ENCODE results near the gene TMEM63B.

DNA sequence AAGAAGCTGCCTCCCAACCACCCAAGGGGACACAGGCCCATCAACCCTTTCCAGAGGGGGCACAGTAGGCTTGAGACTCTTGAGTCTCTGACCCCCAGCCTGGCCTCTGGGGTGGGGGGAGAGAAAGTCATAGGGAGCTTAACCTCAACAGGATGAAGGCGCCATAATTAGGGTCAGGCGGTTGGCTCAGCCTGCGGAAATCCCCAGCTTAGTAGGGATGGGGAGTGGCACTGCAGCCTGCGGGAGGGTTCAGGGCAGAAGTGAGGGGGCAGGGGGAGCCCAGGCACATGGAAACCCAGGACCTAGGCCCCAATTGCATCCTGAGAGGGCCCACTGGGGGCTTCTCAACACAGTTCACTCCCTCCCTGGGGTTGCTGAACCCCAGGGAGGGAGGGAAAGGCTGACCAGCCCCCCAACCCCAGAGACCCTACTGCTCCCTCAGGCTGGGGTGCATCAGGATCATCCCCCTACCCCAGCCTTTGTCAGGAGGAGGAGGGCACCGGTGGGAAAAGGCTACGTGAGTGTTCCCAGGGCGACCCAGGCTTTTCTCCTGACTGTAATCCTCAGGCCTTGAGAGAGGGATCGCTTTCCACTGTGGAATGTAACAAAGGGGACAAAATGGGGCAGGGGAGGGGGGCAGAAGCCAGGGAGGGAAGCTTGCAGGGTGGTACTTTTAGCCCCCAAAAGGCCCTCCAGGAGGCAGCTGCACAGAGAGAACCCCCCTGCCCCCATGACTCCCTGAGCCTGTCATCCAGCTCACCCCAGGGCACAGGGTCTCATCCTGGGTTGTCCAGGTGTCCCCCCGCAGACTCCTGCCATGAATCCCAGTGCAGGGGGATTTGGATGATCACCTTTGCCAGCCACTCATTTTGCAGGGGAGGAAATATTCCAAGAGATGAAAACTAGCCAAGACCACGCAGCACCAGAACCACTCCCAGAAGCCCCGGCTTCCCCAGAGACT, 46.5 kb upstream of the TMEM63B start:
- TF ChIP-seq, protein P1, sequence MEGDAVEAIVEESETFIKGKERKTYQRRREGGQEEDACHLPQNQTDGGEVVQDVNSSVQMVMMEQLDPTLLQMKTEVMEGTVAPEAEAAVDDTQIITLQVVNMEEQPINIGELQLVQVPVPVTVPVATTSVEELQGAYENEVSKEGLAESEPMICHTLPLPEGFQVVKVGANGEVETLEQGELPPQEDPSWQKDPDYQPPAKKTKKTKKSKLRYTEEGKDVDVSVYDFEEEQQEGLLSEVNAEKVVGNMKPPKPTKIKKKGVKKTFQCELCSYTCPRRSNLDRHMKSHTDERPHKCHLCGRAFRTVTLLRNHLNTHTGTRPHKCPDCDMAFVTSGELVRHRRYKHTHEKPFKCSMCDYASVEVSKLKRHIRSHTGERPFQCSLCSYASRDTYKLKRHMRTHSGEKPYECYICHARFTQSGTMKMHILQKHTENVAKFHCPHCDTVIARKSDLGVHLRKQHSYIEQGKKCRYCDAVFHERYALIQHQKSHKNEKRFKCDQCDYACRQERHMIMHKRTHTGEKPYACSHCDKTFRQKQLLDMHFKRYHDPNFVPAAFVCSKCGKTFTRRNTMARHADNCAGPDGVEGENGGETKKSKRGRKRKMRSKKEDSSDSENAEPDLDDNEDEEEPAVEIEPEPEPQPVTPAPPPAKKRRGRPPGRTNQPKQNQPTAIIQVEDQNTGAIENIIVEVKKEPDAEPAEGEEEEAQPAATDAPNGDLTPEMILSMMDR (IDR thresholded peaks at IDR 0.05) = no peak
- no peak for TF ChIP-seq POLR2A (IDR thresholded peaks at IDR 0.05)

All from heart left ventricle (tissue), 13 donors.